Measurements from ENCODE around the gene SCUBE1.
"Not testable (repeated sequence)": the region's sequence is repeated elsewhere in the genome, so short reads cannot be mapped to it uniquely, and the experiment has no call there.

SCUBE1 gene

GRCh38 chr22:43375951-43376455 is 32.8 kb upstream of the SCUBE1 start:
- peaks cover 27% of the 10 kb centered on the region for H3K4me1 Mint-ChIP-seq
- no peak overlapping the region for H3K4me3 Mint-ChIP-seq
- ATAC-seq (peak; percentile 43), DNase-seq (ENCODE audit: low spot score in 2 of 2) (no peak)
- H3K36me3 Mint-ChIP-seq: no peaks in the 10 kb centered on the region
- H3K9me3 Mint-ChIP-seq: peaks cover 5% of the 10 kb centered on the region
- no peak overlapping the region for H3K27ac Mint-ChIP-seq

- Mint-ChIP-seq H3K9me3 (peaks cover 5% of the 10 kb centered on the region), H3K36me3 (no peaks in the 10 kb centered on the region), H3K4me3 (no peak overlapping the region), H3K27ac (no peak overlapping the region), H3K4me1 (no peaks in the 10 kb centered on the region)
- ATAC-seq (no peak), DNase-seq (ENCODE audit: low spot score in 2 of 2) (no peak)
Measured at GRCh38 chr22:43370036-43370435, 26.9 kb upstream of the SCUBE1 start.

GRCh38 chr22:43365715-43366440 is 22.7 kb upstream of the SCUBE1 start:
- H3K27ac Mint-ChIP-seq: no peak overlapping the region
- H3K36me3 Mint-ChIP-seq: no peaks in the 10 kb centered on the region
- no peak for DNase-seq (ENCODE audit: low spot score in 2 of 2)
- H3K4me3 Mint-ChIP-seq: no peak overlapping the region
- H3K9me3 Mint-ChIP-seq: no peaks in the 10 kb centered on the region
- H3K4me1 Mint-ChIP-seq: no peaks in the 10 kb centered on the region
- ATAC-seq: no peak

GRCh38 chr22:43364169-43364435 is 20.9 kb upstream of the SCUBE1 start:
- ATAC-seq (no peak), DNase-seq (ENCODE audit: low spot score in 2 of 2) (no peak)
- H3K36me3 Mint-ChIP-seq: no peaks in the 10 kb centered on the region
- no peaks in the 10 kb centered on the region for H3K4me1 Mint-ChIP-seq
- no peak overlapping the region for H3K4me3 Mint-ChIP-seq
- no peaks in the 10 kb centered on the region for H3K9me3 Mint-ChIP-seq
- H3K27ac Mint-ChIP-seq: no peak overlapping the region

GRCh38 chr22:43363315-43364168 is 20.4 kb upstream of the SCUBE1 start:
- ATAC-seq: no peak
- H3K9me3 Mint-ChIP-seq: no peaks in the 10 kb centered on the region
- no peak overlapping the region for H3K4me3 Mint-ChIP-seq
- no peaks in the 10 kb centered on the region for H3K4me1 Mint-ChIP-seq
- no peaks in the 10 kb centered on the region for H3K36me3 Mint-ChIP-seq
- H3K27ac Mint-ChIP-seq: no peak overlapping the region
- DNase-seq (ENCODE audit: low spot score in 2 of 2): no peak

- Mint-ChIP-seq H3K4me1 (no peaks in the 10 kb centered on the region), H3K36me3 (no peaks in the 10 kb centered on the region), H3K27ac (no peak overlapping the region), H3K9me3 (no peaks in the 10 kb centered on the region), H3K4me3 (no peak overlapping the region)
- no peak for ATAC-seq
- no peak for DNase-seq (ENCODE audit: low spot score in 2 of 2)
Measured at GRCh38 chr22:43360576-43360975, 17.4 kb upstream of the SCUBE1 start.

GRCh38 chr22:43356881-43357280 is 13.7 kb upstream of the SCUBE1 start:
- Mint-ChIP-seq H3K4me3 (no peak overlapping the region), H3K4me1 (no peaks in the 10 kb centered on the region), H3K36me3 (no peaks in the 10 kb centered on the region), H3K9me3 (no peaks in the 10 kb centered on the region), H3K27ac (no peak overlapping the region)
- ATAC-seq (no peak), DNase-seq (ENCODE audit: low spot score in 2 of 2) (no peak)

- not testable (repeated sequence) for H3K27ac Mint-ChIP-seq; H3K9me3 Mint-ChIP-seq; H3K4me3 Mint-ChIP-seq; H3K36me3 Mint-ChIP-seq; DNase-seq (ENCODE audit: low spot score in 2 of 2); ATAC-seq; H3K4me1 Mint-ChIP-seq
Measured at GRCh38 chr22:43355688-43356087, 12.5 kb upstream of the SCUBE1 start.

GRCh38 chr22:43351966-43352345 is 8.8 kb upstream of the SCUBE1 start:
- Mint-ChIP-seq H3K4me3 (no peak overlapping the region), H3K4me1 (no peaks in the 10 kb centered on the region), H3K36me3 (no peaks in the 10 kb centered on the region), H3K27ac (no peak overlapping the region), H3K9me3 (no peaks in the 10 kb centered on the region)
- ATAC-seq: no peak
- no peak for DNase-seq (ENCODE audit: low spot score in 2 of 2)

- H3K27ac Mint-ChIP-seq: no peak overlapping the region
- no peaks in the 10 kb centered on the region for H3K9me3 Mint-ChIP-seq
- H3K36me3 Mint-ChIP-seq: no peaks in the 10 kb centered on the region
Measured at GRCh38 chr22:43349636-43350035, 6.5 kb upstream of the SCUBE1 start.

GRCh38 chr22:43346521-43346929 is 3.4 kb upstream of the SCUBE1 start:
- H3K4me1 Mint-ChIP-seq: peaks cover 36% of the 10 kb centered on the region
- no peaks in the 10 kb centered on the region for H3K9me3 Mint-ChIP-seq
- H3K36me3 Mint-ChIP-seq: no peaks in the 10 kb centered on the region
- ATAC-seq (peak; percentile 75), DNase-seq (ENCODE audit: low spot score in 2 of 2) (peak; percentile 55 to 80)
- H3K4me3 Mint-ChIP-seq: no peak overlapping the region
- H3K27ac Mint-ChIP-seq: no peak overlapping the region

More at GRCh38 chr22:43349636-43350035, 6.5 kb upstream of the SCUBE1 start:
- peaks cover 20% of the 10 kb centered on the region for H3K4me1 Mint-ChIP-seq
- DNase-seq (ENCODE audit: low spot score in 2 of 2) (no peak), ATAC-seq (no peak)
- H3K4me3 Mint-ChIP-seq: no peak overlapping the region

- H3K9me3 Mint-ChIP-seq: no peaks in the 10 kb centered on the region
- no peaks in the 10 kb centered on the region for H3K36me3 Mint-ChIP-seq
- no peak overlapping the region for H3K27ac Mint-ChIP-seq
- peak; percentile 89 for ATAC-seq
- H3K4me3 Mint-ChIP-seq: no peak overlapping the region
- peak in 1 of 2 donors; percentile 64 for DNase-seq (ENCODE audit: low spot score in 2 of 2)
- H3K4me1 Mint-ChIP-seq: peaks cover 40% of the 10 kb centered on the region
Measured at GRCh38 chr22:43345761-43346301, 2.7 kb upstream of the SCUBE1 start.

- no peak overlapping the region for H3K4me3 Mint-ChIP-seq
- no peaks in the 10 kb centered on the region for H3K9me3 Mint-ChIP-seq
- peaks cover 40% of the 10 kb centered on the region for H3K4me1 Mint-ChIP-seq
- DNase-seq (ENCODE audit: low spot score in 2 of 2) (no peak), ATAC-seq (no peak)
- H3K27ac Mint-ChIP-seq: no peak overlapping the region
- H3K36me3 Mint-ChIP-seq: no peaks in the 10 kb centered on the region
Measured at GRCh38 chr22:43345356-43345755, 2.2 kb upstream of the SCUBE1 start.

- peaks cover 40% of the 10 kb centered on the region for H3K4me1 Mint-ChIP-seq
- ATAC-seq (no peak), DNase-seq (ENCODE audit: low spot score in 2 of 2) (no peak)
- no peak overlapping the region for H3K27ac Mint-ChIP-seq
- no peaks in the 10 kb centered on the region for H3K9me3 Mint-ChIP-seq
- H3K36me3 Mint-ChIP-seq: no peaks in the 10 kb centered on the region
- peak overlapping the region; percentile 4 for H3K4me3 Mint-ChIP-seq
Measured at GRCh38 chr22:43344520-43344787, 1.3 kb upstream of the SCUBE1 start.

- H3K36me3 Mint-ChIP-seq: no peaks in the 10 kb centered on the region
- no peaks in the 10 kb centered on the region for H3K9me3 Mint-ChIP-seq
- DNase-seq (ENCODE audit: low spot score in 2 of 2) (no peak), ATAC-seq (no peak)
- H3K4me3 Mint-ChIP-seq: peak overlapping the region; percentile 4
- H3K4me1 Mint-ChIP-seq: peaks cover 40% of the 10 kb centered on the region
- H3K27ac Mint-ChIP-seq: no peak overlapping the region
Measured at GRCh38 chr22:43343670-43344519, 723 bp upstream of the SCUBE1 start.
